Kidney epithelial cell (primary cell): Measurements from ENCODE around the gene DENND2D. TPM values are rescaled to one million over a fixed set of nuclear protein-coding genes. Genes with fewer than 3 reads are reported as not detected.
A peak's percentile ranks its signal among the peaks of the same experiment; 100 is the strongest.

Experiments
- DNase-seq: peaks from one replicate; pipeline ENCODE4 v3.0.0-alpha.2; 2010; ENCODE audit warnings: low read depth
- H3K27me3 ChIP-seq: 2 replicates; pipeline ENCODE4 v1.6.0; 2011; ENCODE audit warnings: low read length; ENCODE audit not compliant: control insufficient read depth, insufficient read depth
- H3K36me3 ChIP-seq: 2 replicates; pipeline ENCODE4 v1.5.1; 2011; ENCODE audit warnings: low read length; ENCODE audit not compliant: control insufficient read depth, insufficient read depth
- H3K4me3 ChIP-seq: 2 replicates; pipeline ENCODE4 v1.5.1; 2011; ENCODE audit warnings: low read depth, mild to moderate bottlenecking, control low read depth, low read length
- CTCF ChIP-seq: IDR thresholded peaks from 2 replicates; pipeline ENCODE4 v1.5.1; 2011; ENCODE audit warnings: mild to moderate bottlenecking, moderate library complexity, low read length, control low read depth, inconsistent platforms; ENCODE audit not compliant: insufficient read depth, poor library complexity, severe bottlenecking
- total RNA-seq: library from RNA; depleted of rRNA; stranded (reverse); fragments of >200 nt; gene quantifications from 2 replicates; pipeline ENCODE4 v1.2.3, GENCODE V29; 2015

DENND2D gene
- total RNA-seq, 1 donor from 2014 or later, result 13.2 TPM

GRCh38 chr1:111238056-111238795, 37.8 kb upstream of the DENND2D start:
- H3K36me3 ChIP-seq, result no peaks in the 10 kb centered on the region
- no peak for DNase-seq

GRCh38 chr1:111236806-111237205, 36.4 kb upstream of the DENND2D start:
- Histone ChIP-seq H3K27me3 (no peaks in the 10 kb centered on the region), H3K36me3 (no peaks in the 10 kb centered on the region), H3K4me3 (no peak overlapping the region)
- no peak for DNase-seq
- TF ChIP-seq CTCF, result no peak

More at GRCh38 chr1:111238056-111238795, 37.8 kb upstream of the DENND2D start:
- TF ChIP-seq CTCF, result no peak
- Histone ChIP-seq H3K4me3 (no peak overlapping the region), H3K27me3 (no peaks in the 10 kb centered on the region)

GRCh38 chr1:111236379-111236778, 35.9 kb upstream of the DENND2D start:
- no peaks in the 10 kb centered on the region for H3K27me3 ChIP-seq
- TF ChIP-seq CTCF, result no peak
- no peak for DNase-seq
- no peak overlapping the region for H3K4me3 ChIP-seq
- no peaks in the 10 kb centered on the region for H3K36me3 ChIP-seq

GRCh38 chr1:111234866-111235265, 34.4 kb upstream of the DENND2D start:
- peak; percentile 5 for DNase-seq
- no peak for TF ChIP-seq CTCF
- H3K36me3 ChIP-seq, result no peaks in the 10 kb centered on the region
- no peaks in the 10 kb centered on the region for H3K27me3 ChIP-seq
- no peak overlapping the region for H3K4me3 ChIP-seq

GRCh38 chr1:111234258-111234657, 33.8 kb upstream of the DENND2D start:
- peak; percentile 2 for DNase-seq
- Histone ChIP-seq H3K27me3 (no peaks in the 10 kb centered on the region), H3K4me3 (no peak overlapping the region), H3K36me3 (no peaks in the 10 kb centered on the region)
- TF ChIP-seq CTCF, result no peak

- Histone ChIP-seq H3K36me3 (no peaks in the 10 kb centered on the region), H3K27me3 (no peaks in the 10 kb centered on the region), H3K4me3 (no peak overlapping the region)
- TF ChIP-seq CTCF, result no peak
- DNase-seq, result no peak
Measured at GRCh38 chr1:111232134-111232533, 31.7 kb upstream of the DENND2D start.
